Motor neuron (in vitro differentiated cells): Measurements from ENCODE around the gene PCLO. TPM values are rescaled to one million over a fixed set of nuclear protein-coding genes. Genes with fewer than 3 reads are reported as not detected.
A peak's percentile ranks its signal among the peaks of the same experiment; 100 is the strongest.

Experiments used
- ATAC-seq, 8 experiments: fragments of 200-7000 bp; cut with Tn5 transposase; replicated peaks in 6 of 8; 2 replicates each; pipeline ENCODE4 v1.8.0; 2021; ENCODE audit warnings: mild to moderate bottlenecking in 8 of 8, moderate library complexity in 8 of 8
- H3K27ac ChIP-seq, 2 donors: fragments of 250-450 bp; sonication (Bioruptor Pico); 2 replicates each; pipeline ENCODE4 v1.9.0; 2021; ENCODE audit warnings: antibody characterized with exemption in 2 of 2, mild to moderate bottlenecking in 2 of 2, moderate library complexity in 1 of 2
- H3K4me1 ChIP-seq, 2 donors: fragments of 250-450 bp; sonication (Bioruptor Pico); replicated peaks in 1 of 2; 2 replicates each; pipeline ENCODE4 v1.6.1; 2021; ENCODE audit warnings: antibody characterized with exemption in 2 of 2, mild to moderate bottlenecking in 2 of 2, moderate library complexity in 1 of 2
- H3K4me3 ChIP-seq, 5 donors: fragments of 250-450 bp; sonication (Bioruptor Pico); 2 replicates each; pipeline ENCODE4 v1.9.0; 2021; ENCODE audit warnings: antibody characterized with exemption in 5 of 5, mild to moderate bottlenecking in 5 of 5, moderate library complexity in 4 of 5
- WGBS, 10 experiments: fragments of 450-650 bp; shearing (Covaris generic); methylation state at CpG; one replicate each; pipeline ENCODE4 v1.0.0; 2022; 5-methylcytosine and 5-hydroxymethylcytosine counted together
- in situ Hi-C, 9 experiments: fragments of 400-800 bp; cut with MboI; loops; one replicate each; pipeline ENCODE4 v1.15.0; 2021; ENCODE audit warnings: low sequenced_read_pairs in 9 of 9, low pct_unique_long_range_greater_than_20kb in 2 of 9; ENCODE audit not compliant: unreplicated experiment in 9 of 9
- total RNA-seq, 8 experiments: library from RNA; unstranded; fragments of 300-600 nt; gene quantifications; 2 replicates each; pipeline versions ENCODE4 v1.2.3 to v1.2.4, GENCODE V29; 2022

The PCLO gene
- total RNA-seq, 8 experiments from 2014 or later: 0.20 to 65.9 (median 20.3) TPM

DNA sequence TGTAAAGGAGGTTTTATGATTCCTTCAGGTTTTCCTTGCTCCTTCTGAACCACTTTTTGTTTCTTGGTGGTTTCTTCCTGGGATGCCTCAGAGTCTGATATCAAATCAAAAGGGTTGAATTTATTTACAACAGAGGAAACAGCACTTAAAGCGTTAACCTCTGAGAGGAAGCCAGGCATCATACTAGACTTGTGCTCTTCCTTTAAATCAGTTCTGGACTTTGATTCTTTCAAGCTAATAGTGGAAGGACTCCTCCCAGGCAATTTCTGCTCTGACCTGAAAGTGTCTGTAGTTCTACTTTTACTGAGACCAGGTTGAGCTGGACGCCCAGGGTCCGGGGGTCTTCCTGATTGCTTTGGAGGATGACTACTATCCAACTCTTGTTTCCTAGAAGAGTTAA is 6.7 kb downstream of the PCLO start:
- in situ Hi-C loops: no loop called here
- H3K4me3 ChIP-seq: no peak overlapping the region
- WGBS, 10 experiments: 44 to 100% (median 91%) methylated on average over 1 to 3 of the region's 3 CpGs
- no peak for ATAC-seq
- no peak overlapping the region for H3K27ac ChIP-seq
- H3K4me1 ChIP-seq: peaks cover 3 to 40% of the 10 kb centered on the region in 2 donors

DNA sequence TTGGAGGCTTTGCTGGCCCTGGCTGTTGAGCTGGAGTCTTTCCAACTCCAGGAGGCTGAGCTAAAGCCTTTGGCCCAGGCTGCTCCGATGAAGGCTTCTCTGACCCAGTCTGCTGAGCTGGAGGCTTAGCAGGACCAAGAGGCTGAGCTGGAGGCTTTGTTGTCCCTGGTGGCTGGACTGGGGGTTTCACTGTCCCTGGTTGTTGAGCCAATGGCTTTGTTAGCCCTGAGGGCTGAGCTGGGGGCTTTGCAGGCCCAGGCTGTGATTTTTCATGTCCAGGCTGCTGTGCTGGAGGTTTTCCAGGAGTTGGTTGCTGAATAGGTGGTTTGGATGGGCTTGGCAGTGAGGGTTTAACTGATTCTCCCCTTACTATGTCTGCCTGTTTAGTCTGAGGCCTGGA is 7.3 kb downstream of the PCLO start:
- peaks cover 3 to 38% of the 10 kb centered on the region in 2 donors for H3K4me1 ChIP-seq
- H3K27ac ChIP-seq: no peak overlapping the region
- peak in 3 of 8 experiments; percentile 15 to 34 (median 29) for ATAC-seq
- 80% methylated on average over 1 of the region's 1 CpG; no CpG with 5 or more reads in 9 of the 10 experiments for WGBS, 10 experiments
- in situ Hi-C loops: no loop called here
- H3K4me3 ChIP-seq: no peak overlapping the region

DNA sequence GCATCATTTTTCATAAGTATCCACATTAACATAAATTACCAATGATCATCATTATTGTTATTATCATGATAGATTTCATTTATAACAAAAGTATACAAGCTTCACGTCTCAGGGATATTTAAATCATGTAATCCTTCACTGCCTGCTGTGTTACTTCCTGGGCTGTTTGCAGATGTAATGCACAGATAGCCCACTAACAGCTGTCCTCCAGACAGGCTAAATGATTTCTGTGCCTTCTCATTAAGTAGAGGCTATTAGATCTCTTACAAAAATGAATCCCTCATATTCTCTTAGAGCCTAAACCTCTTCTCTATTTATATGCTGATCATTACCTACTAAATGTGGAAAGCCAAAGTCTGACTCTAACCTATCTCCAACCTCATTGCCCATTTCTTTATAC is 9.3 kb downstream of the PCLO start:
- WGBS, 10 experiments: 0 to 100% (median 50%) methylated on average over 1 of the region's 1 CpG; no CpG with 5 or more reads in 3 of the 10 experiments
- in situ Hi-C loops: no loop called here
- ATAC-seq: peak in 5 of 8 experiments; percentile 35 to 44 (median 39)
- Histone ChIP-seq H3K4me1 (peaks cover 0 to 30% of the 10 kb centered on the region in 2 donors), H3K4me3 (peak overlapping the region in 1 of 5 donors; percentile 9), H3K27ac (no peak overlapping the region)

DNA sequence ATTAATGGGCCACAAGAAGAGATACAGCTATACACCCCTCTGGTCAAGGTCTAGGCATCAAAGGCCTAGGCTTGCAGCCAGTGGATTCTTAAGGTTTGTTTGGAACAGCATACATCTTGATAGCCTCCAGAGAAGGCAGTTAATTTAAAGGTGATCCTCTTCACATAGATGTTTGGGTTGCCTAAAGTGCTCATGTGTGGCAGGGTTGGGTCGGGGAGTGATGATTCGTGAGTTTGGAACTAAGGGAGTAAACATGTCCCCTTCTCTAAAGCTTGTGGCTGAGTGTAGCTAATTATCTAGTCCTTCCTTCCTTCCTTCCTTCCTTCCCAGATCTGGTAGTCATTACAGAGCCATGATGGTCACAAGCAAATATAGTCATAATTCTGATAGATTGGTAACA is 12.4 kb downstream of the PCLO start:
- Histone ChIP-seq H3K4me1 (peaks cover 2 to 31% of the 10 kb centered on the region in 2 donors), H3K27ac (no peak overlapping the region), H3K4me3 (no peak overlapping the region)
- WGBS, 10 experiments: 33 to 100% (median 88%) methylated on average over 1 to 2 of the region's 2 CpGs; no CpG with 5 or more reads in 4 of the 10 experiments
- ATAC-seq: no peak
- in situ Hi-C loops: no loop called here

DNA sequence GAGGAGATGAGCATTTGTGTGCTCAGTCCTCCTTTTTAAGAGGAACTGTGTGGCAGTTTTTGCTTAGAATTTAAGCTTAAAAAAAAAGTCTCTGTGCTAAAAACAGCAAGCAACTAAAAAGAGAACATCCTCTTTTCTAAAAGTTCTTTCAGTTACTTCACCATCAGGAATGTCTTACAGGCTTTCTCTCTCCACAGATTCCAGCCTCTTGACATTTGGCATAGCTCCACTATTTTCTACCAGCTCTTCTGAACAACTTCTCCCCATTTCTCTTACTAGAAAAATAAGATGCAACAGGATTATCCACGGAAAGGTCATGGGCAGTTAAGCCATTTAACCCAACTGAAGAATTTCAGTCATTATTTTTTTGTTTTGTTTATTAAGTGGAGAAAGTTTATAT is 13.2 kb downstream of the PCLO start:
- WGBS, 10 experiments: 0 to 100% (median 76%) methylated on average over 1 of the region's 1 CpG; no CpG with 5 or more reads in 4 of the 10 experiments

DNA sequence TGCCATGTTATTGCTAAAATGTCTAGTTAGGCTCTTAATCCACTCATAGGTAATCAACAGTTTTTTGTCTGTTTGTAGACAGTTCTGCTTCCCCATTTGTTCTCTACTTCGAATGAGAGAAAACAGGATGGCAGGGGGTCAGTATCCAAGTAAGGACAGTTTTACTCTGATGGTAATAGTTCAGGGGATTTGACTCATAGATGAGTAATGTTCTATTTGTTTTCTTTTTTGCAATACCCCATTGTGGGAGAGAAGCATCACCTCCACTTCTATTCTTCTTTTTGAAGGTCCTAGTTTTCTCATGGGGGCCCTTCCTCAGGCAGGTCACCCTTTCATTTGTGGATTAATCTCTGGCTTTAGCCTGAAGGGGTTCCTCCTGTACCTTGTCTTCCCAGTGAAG is 13.9 kb downstream of the PCLO start:
- no peak overlapping the region for H3K27ac ChIP-seq
- ATAC-seq: no peak
- H3K4me1 ChIP-seq: peaks cover 2 to 22% of the 10 kb centered on the region in 2 donors
- 0 to 67% (median 37%) methylated on average over 1 of the region's 1 CpG; no CpG with 5 or more reads in 2 of the 10 experiments for WGBS, 10 experiments
- H3K4me3 ChIP-seq: no peak overlapping the region
- in situ Hi-C loops: no loop called here

More for the DNA sequence above, 13.2 kb downstream of the PCLO start:
- ATAC-seq: no peak
- in situ Hi-C loops: no loop called here
- Histone ChIP-seq H3K4me3 (no peak overlapping the region), H3K27ac (no peak overlapping the region), H3K4me1 (peaks cover 2 to 28% of the 10 kb centered on the region in 2 donors)

DNA sequence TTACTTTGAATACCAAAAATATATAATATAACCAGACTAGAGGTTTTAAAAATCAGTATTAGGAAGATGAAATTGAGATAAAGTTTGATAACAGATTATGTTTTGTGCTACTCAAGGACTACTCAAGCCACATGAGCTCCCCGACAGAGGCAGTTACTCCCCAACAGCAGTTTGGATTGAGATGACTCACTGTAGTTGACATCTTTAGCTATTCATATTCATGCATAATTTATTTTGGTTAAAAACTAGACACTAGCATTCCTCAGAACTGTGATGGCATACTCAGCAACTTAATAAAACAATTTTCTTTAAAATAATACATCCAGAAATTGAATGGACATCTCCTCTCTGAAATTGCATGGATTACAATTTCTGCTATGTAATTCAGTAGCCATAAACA is 19.6 kb downstream of the PCLO start:
- in situ Hi-C loops: no loop called here
- 0 to 100% (median 80%) methylated on average over 1 of the region's 1 CpG; no CpG with 5 or more reads in 1 of the 10 experiments for WGBS, 10 experiments
- Histone ChIP-seq H3K4me3 (no peak overlapping the region), H3K27ac (no peak overlapping the region), H3K4me1 (peaks cover 2 to 18% of the 10 kb centered on the region in 2 donors)
- peak in 3 of 8 experiments; percentile 52 to 98 (median 75) for ATAC-seq

DNA sequence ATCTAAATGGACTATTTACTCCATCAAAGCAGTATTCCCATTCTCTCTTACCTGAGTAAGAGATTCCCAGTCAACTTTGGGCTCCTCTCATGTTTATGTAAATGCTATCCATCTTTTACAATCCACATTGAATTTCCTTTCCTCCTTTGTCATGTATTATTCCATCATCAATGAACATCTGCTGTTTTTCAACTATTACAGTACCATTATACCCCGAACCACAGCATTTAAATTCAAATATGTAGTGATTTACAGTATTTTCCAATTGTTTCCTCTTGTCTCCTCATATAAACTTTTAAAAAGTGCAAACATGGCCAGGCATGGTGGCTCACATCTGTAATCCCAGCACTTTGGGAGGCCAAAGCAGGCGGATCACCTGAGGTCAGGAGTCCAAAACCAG is 20.3 kb downstream of the PCLO start:
- WGBS, 10 experiments: 17 to 85% (median 64%) methylated on average over 1 to 2 of the region's 2 CpGs; no CpG with 5 or more reads in 3 of the 10 experiments

DNA sequence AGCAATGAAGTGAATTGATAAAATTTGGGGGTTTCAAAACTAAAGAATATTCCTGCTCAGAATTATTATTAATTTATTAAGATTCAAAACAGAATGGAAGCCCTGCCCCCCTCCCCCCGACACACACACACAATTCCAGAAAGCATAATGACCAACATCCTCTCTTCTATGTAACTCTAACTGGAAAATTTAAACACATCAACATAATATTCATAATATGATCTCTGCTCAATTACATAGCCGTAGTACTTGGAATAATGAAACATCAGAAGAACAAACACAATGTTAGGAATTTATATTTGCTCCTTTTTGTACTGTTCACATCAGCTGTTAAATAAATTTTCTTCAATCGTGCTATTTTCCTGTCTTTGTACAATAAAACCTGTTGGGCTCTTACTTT is 20.8 kb downstream of the PCLO start:
- in situ Hi-C loops: no loop called here
- Histone ChIP-seq H3K27ac (no peak overlapping the region), H3K4me3 (no peak overlapping the region), H3K4me1 (peaks cover 0 to 11% of the 10 kb centered on the region in 2 donors)
- peak in 2 of 8 experiments; percentile 71 to 73 for ATAC-seq
- 3 to 100% (median 69%) methylated on average over 1 to 3 of the region's 3 CpGs for WGBS, 10 experiments

More for the DNA sequence above, 20.3 kb downstream of the PCLO start:
- H3K4me1 ChIP-seq: peaks cover 0 to 13% of the 10 kb centered on the region in 2 donors
- ATAC-seq: no peak
- H3K4me3 ChIP-seq: no peak overlapping the region
- in situ Hi-C loops: no loop called here
- H3K27ac ChIP-seq: no peak overlapping the region

DNA sequence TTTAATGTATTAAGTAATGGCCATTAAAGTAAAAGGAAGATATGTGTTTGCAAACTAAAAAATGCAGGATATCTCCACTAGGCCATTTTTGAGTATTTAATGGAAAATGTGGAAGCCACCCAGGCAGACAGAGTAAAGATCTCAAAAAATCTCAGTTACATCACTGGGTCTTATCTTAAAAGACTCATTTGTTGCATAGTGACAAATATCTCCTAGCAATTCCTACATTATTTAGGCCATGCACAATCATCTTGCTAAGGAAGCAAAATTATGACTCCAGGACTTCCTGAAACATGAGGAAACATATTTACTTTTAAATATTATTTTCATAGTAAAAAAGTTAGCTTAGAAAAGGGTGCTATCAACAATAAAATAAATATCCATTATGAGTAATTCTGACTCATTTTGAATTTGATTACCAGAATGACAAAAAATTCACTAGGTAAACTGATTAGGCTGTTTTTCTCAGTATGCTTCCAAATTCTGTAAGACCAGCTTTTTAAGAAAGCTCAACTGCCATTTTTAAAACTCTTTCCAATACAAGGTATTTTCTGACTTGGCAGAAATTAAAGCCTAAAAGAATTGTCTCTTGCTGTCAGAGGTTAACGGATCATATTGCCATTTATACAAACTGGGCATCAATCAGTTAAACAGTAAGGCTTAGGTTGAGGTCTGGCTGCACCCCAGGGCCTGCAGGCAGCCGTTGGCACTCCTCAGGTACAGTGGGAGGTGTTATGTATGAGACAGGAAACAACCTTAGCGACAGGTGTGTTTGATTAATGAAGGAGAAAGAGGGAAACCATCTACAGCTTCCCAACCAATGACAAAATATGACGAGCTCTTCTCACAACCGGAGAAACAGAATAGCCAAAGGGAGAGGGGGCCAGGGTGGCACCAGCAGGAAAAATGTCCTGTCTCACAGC is 31.8 kb downstream of the PCLO start:
- Histone ChIP-seq H3K4me1 (peaks cover 6 to 15% of the 10 kb centered on the region in 2 donors), H3K27ac (no peak overlapping the region), H3K4me3 (no peak overlapping the region)
- no peak for ATAC-seq
- WGBS, 10 experiments: 19 to 100% (median 75%) methylated on average over 1 to 5 of the region's 5 CpGs; no CpG with 5 or more reads in 1 of the 10 experiments
- in situ Hi-C loops: no loop called here

DNA sequence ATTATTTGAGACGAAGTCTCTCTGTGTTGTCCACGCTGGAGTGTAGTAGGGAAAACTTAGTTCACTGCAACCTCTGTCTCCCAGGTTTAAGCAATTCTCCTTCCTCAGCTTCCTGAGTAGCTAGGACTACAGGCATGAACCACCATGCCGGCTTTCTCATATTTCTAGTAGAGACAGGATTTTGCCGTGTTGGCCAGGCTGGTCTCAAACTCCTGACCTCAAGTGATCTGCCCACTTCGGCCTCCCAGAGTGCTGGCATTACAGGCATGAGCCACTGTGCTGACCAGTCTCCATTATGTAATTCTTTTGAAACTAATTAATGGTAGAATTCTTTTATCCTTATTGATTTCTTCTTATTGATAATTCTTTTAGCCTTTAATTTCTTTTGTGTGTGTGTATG is 32.5 kb downstream of the PCLO start:
- in situ Hi-C loops: no loop called here
- WGBS, 10 experiments: 45 to 100% (median 96%) methylated on average over 2 to 5 of the region's 5 CpGs; no CpG with 5 or more reads in 1 of the 10 experiments
- no peak for ATAC-seq
- Histone ChIP-seq H3K4me3 (no peak overlapping the region), H3K27ac (no peak overlapping the region), H3K4me1 (peaks cover 6 to 15% of the 10 kb centered on the region in 2 donors)

DNA sequence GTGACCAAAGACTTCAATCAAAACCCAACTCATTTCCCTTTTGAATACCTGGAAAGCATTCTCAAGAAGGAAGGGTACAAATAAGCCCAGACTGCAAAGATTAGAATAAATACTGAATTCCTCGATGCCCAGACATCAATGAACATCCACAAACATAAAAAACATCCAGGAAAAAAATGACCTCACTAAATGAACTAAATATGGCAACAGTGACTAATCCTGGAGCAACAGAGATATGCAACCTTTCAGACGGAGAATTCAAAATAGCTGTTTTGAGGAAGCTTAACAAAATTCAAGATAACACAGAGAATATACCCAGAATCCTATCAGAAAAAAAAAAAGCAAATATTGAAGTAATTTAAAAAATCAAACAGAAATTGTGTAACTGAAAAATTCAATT is 43.2 kb downstream of the PCLO start:
- peak in 3 of 8 experiments; percentile 31 to 60 (median 40) for ATAC-seq
- in situ Hi-C loops: no loop called here
- WGBS, 10 experiments: 0 to 100% (median 83%) methylated on average over 1 to 2 of the region's 2 CpGs

DNA sequence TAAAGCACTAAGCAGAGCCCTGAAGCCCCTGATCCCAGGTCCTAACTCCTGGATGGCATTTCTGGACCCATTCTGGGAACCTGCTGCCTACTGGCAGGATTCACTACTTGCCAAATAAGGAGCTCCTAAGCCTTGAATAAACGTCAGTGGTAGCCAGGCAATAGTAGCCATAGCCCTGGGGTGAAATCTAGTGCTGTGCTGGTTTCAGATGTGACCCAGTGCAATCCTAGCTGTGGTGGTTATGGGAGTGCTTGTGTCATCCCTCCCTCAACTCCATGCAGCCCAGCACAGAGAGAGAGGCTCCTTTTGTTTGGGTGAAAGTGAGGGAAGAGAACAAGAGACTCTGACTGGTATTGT is 43.7 kb downstream of the PCLO start:
- Histone ChIP-seq H3K4me1 (peaks cover 0 to 14% of the 10 kb centered on the region in 2 donors), H3K4me3 (no peak overlapping the region), H3K27ac (no peak overlapping the region)
- 0 to 60% (median 33%) methylated on average over 1 of the region's 1 CpG; no CpG with 5 or more reads in 5 of the 10 experiments for WGBS, 10 experiments
- peak in 5 of 8 experiments; percentile 51 to 98 (median 82) for ATAC-seq
- in situ Hi-C loops: no loop called here

More for the DNA sequence above, 43.2 kb downstream of the PCLO start:
- Histone ChIP-seq H3K4me1 (peaks cover 0 to 14% of the 10 kb centered on the region in 2 donors), H3K27ac (no peak overlapping the region), H3K4me3 (no peak overlapping the region)
